GM12878 (cell line): ENCODE data around the gene RNF168. TPM values are rescaled to one million over a fixed set of nuclear protein-coding genes. Genes with fewer than 3 reads are reported as not detected.
A peak's percentile ranks its signal among the peaks of the same experiment; 100 is the strongest.
"Not testable (repeated sequence)": the region's sequence is repeated elsewhere in the genome, so short reads cannot be mapped to it uniquely, and the experiment has no call there.

Experiments
- ATAC-seq: fragments of 200-7000 bp; cut with Tn5 transposase; 3 replicates; pipeline ENCODE4 v1.9.1; 2020; ENCODE audit warnings: mild to moderate bottlenecking, moderate library complexity
- BruUV-seq: library from RNA; stranded (reverse); fragments of 400-500 nt; replicated peaks from 2 replicates; lab custom pipeline; 2021; lab: Mats Ljungman, UMichigan
- CTCF ChIA-PET: fragments of 300-600 bp; sonication (Branson Sonifier 250); formaldehyde crosslinking; extraction: SDS; loops from one replicate; lab custom pipeline; 2021; ENCODE audit warnings: inconsistent platforms; lab: Yijun Ruan, JAX
- POLR2A ChIA-PET: fragments of 350-600 bp; formaldehyde crosslinking; extraction: SDS; loops from one replicate; lab custom pipeline; 2021; ENCODE audit warnings: inconsistent platforms; lab: Charles Lee
- RAD21 ChIA-PET: fragments of 300-600 bp; sonication (Branson Sonifier 250); formaldehyde crosslinking; loops from one replicate; lab custom pipeline; 2023; ENCODE audit warnings: antibody characterized with exemption; ENCODE audit not compliant: unreplicated experiment; lab: Charles Lee
- SMC1A ChIA-PET: fragments of 300-600 bp; sonication (Branson Sonifier 250); formaldehyde crosslinking; loops from one replicate; lab custom pipeline; 2023; ENCODE audit not compliant: unreplicated experiment, uncharacterized antibody; lab: Charles Lee
- DNase-seq: peaks from one replicate; pipeline ENCODE4 v3.0.0-alpha.2; 2011; ENCODE audit warnings: low read depth, low spot score
- FAIRE-seq: peaks from 3 replicates; lab custom pipeline; 2011; peaks lifted over from hg19 to GRCh38; lab: Jason Lieb, UNC
- H2AFZ ChIP-seq: 2 replicates; pipeline ENCODE4 v1.6.0; 2011; ENCODE audit warnings: low read depth, low read length, control low read depth; ENCODE audit not compliant: control insufficient read depth
- H3K27ac ChIP-seq: 2 replicates; pipeline ENCODE4 v1.5.1; 2011; ENCODE audit warnings: control low read depth; ENCODE audit not compliant: control insufficient read depth, insufficient read depth
- H3K27me3 ChIP-seq, 2 experiments: replicated peaks in 1 of 2; 2 replicates each; pipeline versions ENCODE4 v1.6.0 to v1.6.1; 2011; ENCODE audit warnings: low read length in 1 of 2; ENCODE audit not compliant: control insufficient read depth in 2 of 2, insufficient read depth in 2 of 2
- H3K36me3 ChIP-seq, 2 experiments: 2 replicates each; pipeline ENCODE4 v1.5.1; 2011; ENCODE audit warnings: low read length in 1 of 2; ENCODE audit not compliant: control insufficient read depth in 2 of 2, insufficient read depth in 2 of 2
- H3K4me1 ChIP-seq: 2 replicates; pipeline ENCODE4 v1.6.1; 2011; ENCODE audit warnings: mild to moderate bottlenecking, low read length, moderate library complexity, mixed read lengths; ENCODE audit not compliant: control insufficient read depth, insufficient read depth
- H3K4me2 ChIP-seq: 2 replicates; pipeline ENCODE4 v1.6.0; 2011; ENCODE audit warnings: control low read depth; ENCODE audit not compliant: control insufficient read depth, insufficient read depth
- H3K4me3 ChIP-seq: fragments of 200-600 bp; sonication (generic); 2 replicates; pipeline ENCODE4 v1.5.1; 2016
- H3K79me2 ChIP-seq: 2 replicates; pipeline ENCODE4 v1.6.0; 2011; ENCODE audit warnings: low read length; ENCODE audit not compliant: control insufficient read depth, insufficient read depth
- H3K9ac ChIP-seq: 2 replicates; pipeline ENCODE4 v1.8.0; 2011; ENCODE audit warnings: low read length, control low read depth, mixed read lengths; ENCODE audit not compliant: control insufficient read depth, insufficient read depth
- H3K9me3 ChIP-seq: replicated peaks from 3 replicates; pipeline ENCODE4 v1.5.1; 2011; ENCODE audit warnings: mild to moderate bottlenecking, low read length; ENCODE audit not compliant: control insufficient read depth, insufficient read depth
- H4K20me1 ChIP-seq: 2 replicates; pipeline ENCODE4 v1.6.0; 2011; ENCODE audit not compliant: control insufficient read depth, insufficient read depth
- ATF2 ChIP-seq: IDR thresholded peaks from 2 replicates; pipeline ENCODE4 v1.6.1; 2012; ENCODE audit warnings: low read length, inconsistent platforms
- ATF7 ChIP-seq: fragments of 450-650 bp; IDR thresholded peaks from 2 replicates; pipeline ENCODE4 v1.6.1; 2016; ENCODE audit warnings: low read depth, mild to moderate bottlenecking
- CBFB ChIP-seq: IDR thresholded peaks from 2 replicates; pipeline ENCODE4 v1.6.1; 2016; ENCODE audit warnings: antibody characterized with exemption, low read depth
- EED ChIP-seq: sonication (generic); IDR thresholded peaks from 2 replicates; pipeline ENCODE4 v1.6.1; 2016; ENCODE audit warnings: antibody characterized with exemption, low read depth
- FOXM1 ChIP-seq: IDR thresholded peaks from 2 replicates; pipeline ENCODE4 v1.6.1; 2012; ENCODE audit warnings: low read depth, mild to moderate bottlenecking, inconsistent platforms, low read length, moderate library complexity
- HDGF ChIP-seq: fragments of 450-650 bp; IDR thresholded peaks from 2 replicates; pipeline ENCODE4 v1.6.1; 2016; ENCODE audit warnings: antibody characterized with exemption
- MEF2B ChIP-seq: fragments of 450-650 bp; IDR thresholded peaks from 2 replicates; pipeline ENCODE4 v1.6.1; 2018; ENCODE audit warnings: mild to moderate bottlenecking, moderate library complexity; ENCODE audit not compliant: partially characterized antibody, poor library complexity, severe bottlenecking
- MTA3 ChIP-seq: IDR thresholded peaks from 2 replicates; pipeline ENCODE4 v1.6.1; 2012; ENCODE audit warnings: low read length, inconsistent platforms, borderline replicate concordance
- NBN ChIP-seq: fragments of 450-650 bp; IDR thresholded peaks from 2 replicates; pipeline ENCODE4 v1.6.1; 2016
- PML ChIP-seq: IDR thresholded peaks from 2 replicates; pipeline ENCODE4 v1.6.1; 2012; ENCODE audit warnings: low read length, inconsistent platforms
- RAD21 ChIP-seq: IDR thresholded peaks from 2 replicates; pipeline ENCODE4 v1.6.1; 2011; ENCODE audit warnings: mild to moderate bottlenecking, low read depth, low read length, moderate library complexity; ENCODE audit not compliant: insufficient read depth
- RELB ChIP-seq: fragments of 450-650 bp; IDR thresholded peaks from 2 replicates; pipeline ENCODE4 v1.6.1; 2017; ENCODE audit warnings: low read depth, mild to moderate bottlenecking, moderate library complexity
- RUNX3 ChIP-seq: IDR thresholded peaks from 2 replicates; pipeline ENCODE4 v1.6.1; 2012; ENCODE audit warnings: low read length, inconsistent platforms
- SMAD1 ChIP-seq: fragments of 450-650 bp; IDR thresholded peaks from 2 replicates; pipeline ENCODE4 v1.6.1; 2018; ENCODE audit warnings: mild to moderate bottlenecking, low read depth; ENCODE audit not compliant: partially characterized antibody
- SMC3 ChIP-seq: IDR thresholded peaks from 2 replicates; pipeline ENCODE4 v1.6.1; 2011; ENCODE audit warnings: low read length, improper control_type of control experiment, borderline replicate concordance
- TCF12 ChIP-seq: IDR thresholded peaks from 2 replicates; pipeline ENCODE4 v1.6.1; 2011; ENCODE audit warnings: low read depth, mild to moderate bottlenecking, low read length
- ZBED1 ChIP-seq: IDR thresholded peaks from 2 replicates; pipeline ENCODE4 v1.6.1; 2016; ENCODE audit warnings: borderline replicate concordance
- WGBS: methylation state at CpG from one replicate; pipeline ENCODE4 v1.1.6; 2016; ENCODE audit warnings: low lambda C conversion rate; ENCODE audit not compliant: insufficient replicate concordance, insufficient coverage; ENCODE audit errors: missing lambda C conversion rate; 5-methylcytosine and 5-hydroxymethylcytosine counted together
- in situ Hi-C: fragments of 300-500 bp; cut with MboI; formaldehyde crosslinking; loops from 9 replicates; pipeline ENCODE4 v1.14.3; 2018; ENCODE audit warnings: mixed read lengths
- intact Hi-C: fragments of 100-400 bp; cut with micrococcal nuclease; formaldehyde crosslinking; loops from one replicate; pipeline ENCODE4 v1.14.2; 2022; ENCODE audit not compliant: unreplicated experiment
- polyA plus RNA-seq, 11 experiments: library from polyadenylated mRNA; depleted of rRNA in 4 of 11; unstranded in 6 of 11; stranded (reverse) in 5 of 11; fragments of >200 nt; fragmentation: Nextera tagmentation in 4 of 11; fragmentation: Illumina TruSeq in 1 of 11; extraction: Ambion mirVana in 4 of 11; extraction: Trizol in 1 of 11; gene quantifications; 1 replicate in 1 of 11; 2 replicates in 10 of 11; pipeline versions ENCODE4 v1.2.1 to v1.2.3, GENCODE V29; 2011 to 2016; ENCODE audit warnings: inconsistent platforms in 2 of 11, missing spikeins in 2 of 11, low read depth in 1 of 11
- total RNA-seq, 4 experiments: library from RNA; depleted of rRNA in 3 of 4; stranded (reverse); fragments of >200 nt in 3 of 4; fragmentation: Illumina TruSeq in 1 of 4; extraction: Trizol in 1 of 4; gene quantifications; 2 replicates each; pipeline versions ENCODE4 v1.2.1 to v1.2.3, GENCODE V29; 2013 to 2021
- TF ChIP-seq, protein P1 (sequence below): fragments of 450-650 bp; IDR thresholded peaks from 2 replicates; pipeline ENCODE4 v1.6.1; 2016; ENCODE audit warnings: mild to moderate bottlenecking

The RNF168 gene
- total and polyA plus RNA-seq, 10 of the 15 experiments (the other 5 are each of a cell fraction or from before 2014, with no cell fraction given) = 12.7 to 47.5 (median 24.8) TPM

DNA sequence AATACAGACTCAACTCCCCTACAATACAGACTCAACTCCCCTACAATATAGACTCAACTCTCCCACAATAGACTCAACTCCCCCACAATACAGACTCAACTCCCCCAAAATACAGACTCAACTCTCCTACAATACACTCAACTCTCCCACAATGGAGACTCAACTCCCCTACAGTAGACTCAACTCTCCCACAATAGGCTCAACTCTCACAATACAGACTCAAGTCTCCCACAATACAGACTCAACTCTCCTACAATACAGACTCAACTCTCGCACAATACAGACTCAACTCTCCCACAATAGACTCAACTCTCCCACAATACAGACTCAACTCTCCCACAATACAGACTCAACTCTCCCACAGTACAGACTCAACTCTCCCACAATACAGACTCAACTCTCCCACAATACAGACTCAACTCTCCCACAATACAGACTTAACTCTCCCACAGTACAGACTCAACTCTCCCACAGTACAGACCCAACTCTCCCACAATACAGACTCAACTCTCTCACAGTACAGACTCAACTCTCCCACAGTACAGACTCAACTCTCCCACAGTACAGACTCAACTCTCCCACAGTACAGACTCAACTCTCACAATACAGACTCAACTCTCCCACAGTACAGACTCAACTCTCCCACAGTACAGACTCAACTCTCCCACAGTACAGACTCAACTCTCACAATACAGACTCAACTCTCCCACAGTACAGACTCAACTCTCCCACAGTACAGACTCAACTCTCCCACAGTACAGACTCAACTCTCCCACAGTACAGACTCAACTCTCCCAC is 40.7 kb downstream of the RNF168 start:
- intact Hi-C loops = loop anchor here (1.0 kb wide), 1 partner anchor 23 kb away; no protein-coding TSS in a partner anchor
- TF ChIP-seq HDGF (peak; percentile 96), NBN (peak; percentile 93), MTA3 (peak; percentile 46; the same call in 1 of the 2 replicates), SMAD1 (peak; percentile 96), MEF2B (peak; percentile 61), SMC3 (peak; percentile 5; the same call in 1 of the 2 replicates), RAD21 (peak; percentile 35), RUNX3 (peak; percentile 47; the same call in 1 of the 2 replicates), FOXM1 (peak; percentile 75), PML (peak; percentile 30; the same call in 1 of the 2 replicates), ATF7 (peak; percentile 48), RELB (peak; percentile 25; the same call in 1 of the 2 replicates), CBFB (0 out of 2 replicates have a peak, but pooled peaks have one; percentile 36), ZBED1 (peak; percentile 98), ATF2 (peak; percentile 100), TCF12 (peak; percentile 91), EED (peak; percentile 73; the same call in 1 of the 2 replicates)
- TF ChIP-seq, protein P1, sequence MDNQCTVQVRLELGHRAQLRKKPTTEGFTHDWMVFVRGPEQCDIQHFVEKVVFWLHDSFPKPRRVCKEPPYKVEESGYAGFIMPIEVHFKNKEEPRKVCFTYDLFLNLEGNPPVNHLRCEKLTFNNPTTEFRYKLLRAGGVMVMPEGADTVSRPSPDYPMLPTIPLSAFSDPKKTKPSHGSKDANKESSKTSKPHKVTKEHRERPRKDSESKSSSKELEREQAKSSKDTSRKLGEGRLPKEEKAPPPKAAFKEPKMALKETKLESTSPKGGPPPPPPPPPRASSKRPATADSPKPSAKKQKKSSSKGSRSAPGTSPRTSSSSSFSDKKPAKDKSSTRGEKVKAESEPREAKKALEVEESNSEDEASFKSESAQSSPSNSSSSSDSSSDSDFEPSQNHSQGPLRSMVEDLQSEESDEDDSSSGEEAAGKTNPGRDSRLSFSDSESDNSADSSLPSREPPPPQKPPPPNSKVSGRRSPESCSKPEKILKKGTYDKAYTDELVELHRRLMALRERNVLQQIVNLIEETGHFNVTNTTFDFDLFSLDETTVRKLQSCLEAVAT = peak; percentile 87

More for the DNA sequence above, 40.7 kb downstream of the RNF168 start:
- H3K9me3 ChIP-seq, H3K4me1 ChIP-seq, H3K4me3 ChIP-seq, H3K27me3 ChIP-seq, H3K9ac ChIP-seq, H3K79me2 ChIP-seq, POLR2A ChIA-PET, H3K4me2 ChIP-seq, BruUV-seq, H3K36me3 ChIP-seq, H2AFZ ChIP-seq, in situ Hi-C loops, H4K20me1 ChIP-seq, ATAC-seq: not testable (repeated sequence)
- peak overlapping the region; percentile 96 for H3K27ac ChIP-seq
- WGBS = 0% methylated on average over 1 of the region's 1 CpG
- CTCF ChIA-PET = interaction anchor here (0.6 to 2.8 kb wide), 2 partner anchors 24 to 31 kb away, joined by 3 to 9 read pairs; no protein-coding TSS in a partner anchor
- RAD21 ChIA-PET = interaction anchor here (1.2 to 3.2 kb wide), 2 partner anchors 23 to 24 kb away, joined by 3 to 24 read pairs; no protein-coding TSS in a partner anchor
- FAIRE-seq (peak; percentile 78), DNase-seq (peak; percentile 97)
- SMC1A ChIA-PET = interaction anchor here (1.7 kb wide), 1 partner anchor 22 kb away, joined by 11 read pairs; no protein-coding TSS in a partner anchor
